Measurements from ENCODE around the gene DSTYK.
"Not testable (repeated sequence)": the region's sequence is repeated elsewhere in the genome, so short reads cannot be mapped to it uniquely, and the experiment has no call there.

DSTYK gene

GRCh38 chr1:205241366-205242030 is 30.0 kb upstream of the DSTYK start:
- no peak for DNase-seq (ENCODE audit: low read depth)

GRCh38 chr1:205240569-205240968 is 29.1 kb upstream of the DSTYK start:
- DNase-seq (ENCODE audit: low read depth): no peak

DNA sequence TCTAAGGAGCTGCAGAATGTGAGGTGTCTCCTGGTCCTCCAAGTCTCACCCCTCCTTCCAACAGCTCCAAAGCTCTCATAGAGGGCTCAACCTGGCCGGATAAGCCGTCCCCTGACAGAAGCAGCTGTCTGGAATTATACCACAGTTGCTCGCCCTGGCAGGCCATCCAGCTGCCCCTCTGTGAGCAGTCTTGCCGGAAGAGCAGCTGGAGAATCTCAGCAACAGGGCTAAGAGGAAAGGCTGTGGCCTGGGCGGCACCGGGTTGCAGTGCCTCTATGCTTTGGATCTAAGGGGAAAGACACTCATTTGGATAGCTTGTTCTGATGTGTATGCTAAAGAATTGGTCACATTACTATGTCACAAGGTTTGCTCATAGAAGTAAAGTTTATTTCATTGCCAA is 28.6 kb upstream of the DSTYK start:
- no peak for DNase-seq (ENCODE audit: low read depth)

DNA sequence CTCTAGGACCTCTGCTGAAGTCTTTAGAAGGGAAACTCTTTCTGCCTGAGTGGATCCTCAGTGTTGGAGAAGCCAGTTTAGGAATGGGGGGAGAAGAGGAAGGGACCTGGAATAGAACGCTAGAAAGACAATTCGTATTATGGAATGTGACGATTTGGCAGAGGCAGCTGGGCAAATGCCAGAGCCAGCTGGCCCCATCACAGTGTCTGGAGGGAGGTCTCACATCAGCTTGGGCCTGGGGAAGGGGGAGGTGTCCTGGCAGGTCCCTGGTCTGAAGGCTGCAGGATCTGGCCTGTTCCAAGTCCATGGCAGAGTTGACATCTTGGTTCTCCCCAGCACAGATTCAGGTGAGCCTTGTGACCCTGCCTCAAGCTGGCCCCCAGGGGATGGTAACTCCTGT is 27.6 kb upstream of the DSTYK start:
- no peak for DNase-seq (ENCODE audit: low read depth)

DNA sequence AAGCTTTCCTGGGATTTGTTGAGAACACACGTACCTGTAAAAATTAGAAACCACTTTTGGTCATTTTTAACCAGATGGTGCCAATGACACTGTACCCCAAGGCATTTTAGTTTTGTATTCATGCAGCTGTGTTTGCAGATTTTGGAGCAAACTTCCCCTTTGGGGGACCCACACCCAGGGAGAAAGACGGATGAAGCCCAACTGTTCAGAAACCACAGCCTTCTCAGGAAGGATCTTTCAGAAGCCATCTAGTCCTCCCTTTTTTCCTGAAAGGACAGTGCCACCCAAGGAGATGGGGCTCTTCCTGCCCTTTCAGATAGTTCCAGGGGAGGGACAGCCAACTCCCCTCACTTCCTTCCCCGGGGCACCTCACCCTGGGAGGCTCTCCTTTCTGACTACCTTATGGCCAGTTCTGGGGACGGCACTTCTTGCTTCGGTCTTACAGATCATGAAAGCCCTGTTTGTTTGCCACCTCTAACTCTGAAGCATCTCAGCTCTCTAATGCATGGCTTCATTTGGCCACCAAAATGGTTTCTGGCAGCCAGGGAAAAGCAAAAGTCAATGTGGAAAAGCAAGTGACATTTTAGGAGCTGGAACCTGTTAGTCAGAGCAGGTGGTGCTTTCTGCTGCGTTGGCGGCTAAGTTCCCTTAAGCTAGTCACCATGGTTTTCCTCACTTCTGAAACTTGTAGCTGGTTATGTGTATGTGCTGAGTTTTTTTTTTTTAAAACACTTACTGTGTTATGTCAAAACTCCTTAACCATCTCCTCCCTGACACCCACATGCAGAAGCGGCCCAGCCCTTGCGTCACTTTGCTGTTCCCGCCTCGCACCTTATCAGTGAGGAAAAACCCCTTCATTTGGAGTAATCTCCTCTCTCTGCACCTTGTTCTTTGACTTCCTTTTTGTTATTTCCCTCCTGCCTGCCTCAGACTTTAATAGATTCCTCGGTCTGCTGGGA is 26.3 kb upstream of the DSTYK start:
- DNase-seq (ENCODE audit: low read depth): no peak

GRCh38 chr1:205236951-205237475 is 25.5 kb upstream of the DSTYK start:
- DNase-seq (ENCODE audit: low read depth): no peak

- DNase-seq (ENCODE audit: low read depth): no peak
Observed at GRCh38 chr1:205236526-205236925, 25.0 kb upstream of the DSTYK start.

GRCh38 chr1:205235951-205236350 is 24.4 kb upstream of the DSTYK start:
- no peak for DNase-seq (ENCODE audit: low read depth)

DNA sequence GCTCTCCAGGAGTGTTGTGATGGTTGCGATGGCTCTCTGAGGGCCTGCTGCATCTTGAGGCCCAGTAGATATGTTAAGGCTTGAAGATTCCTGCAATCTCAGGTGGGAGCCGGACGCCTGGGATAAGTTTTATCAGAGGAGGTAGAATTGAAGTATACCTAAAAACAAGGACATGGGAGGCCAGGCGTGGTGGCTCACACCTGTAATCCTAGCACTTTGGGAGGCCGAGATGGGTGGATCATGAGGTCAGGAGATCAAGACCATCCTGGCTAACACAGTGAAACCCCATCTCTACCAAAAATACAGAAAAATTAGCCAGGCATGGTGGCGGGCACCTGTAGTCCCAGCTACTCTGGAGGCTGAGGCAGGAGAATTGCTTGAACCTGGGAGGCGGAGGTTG is 22.5 kb upstream of the DSTYK start:
- not testable (repeated sequence) for DNase-seq (ENCODE audit: low read depth)

DNA sequence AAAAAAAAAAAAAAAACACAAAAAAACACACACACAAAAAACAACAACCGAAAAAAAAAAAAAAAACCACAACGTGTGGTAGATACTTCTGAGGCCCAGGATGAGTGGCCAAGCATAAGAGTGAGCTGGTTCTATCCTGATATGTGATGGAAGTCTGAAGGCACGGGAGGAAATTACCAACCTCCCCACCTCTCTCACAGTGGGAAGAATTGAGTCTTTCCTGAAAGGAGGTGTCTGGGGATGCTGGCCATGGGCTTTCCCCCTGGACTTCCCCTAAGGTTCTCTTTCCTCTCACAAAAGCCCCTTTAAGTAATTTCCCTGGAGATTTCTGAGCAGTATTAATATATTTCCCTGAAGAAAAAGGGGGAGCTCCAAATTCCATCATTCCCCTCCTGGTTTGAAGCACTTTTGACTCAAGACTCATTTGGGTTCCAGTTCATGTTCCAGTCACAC is 21.5 kb upstream of the DSTYK start:
- no peak for DNase-seq (ENCODE audit: low read depth)

GRCh38 chr1:205232127-205232820 is 20.8 kb upstream of the DSTYK start:
- no peak for DNase-seq (ENCODE audit: low read depth)

- no peak for DNase-seq (ENCODE audit: low read depth)
Observed at GRCh38 chr1:205230982-205231381, 19.5 kb upstream of the DSTYK start.

DNA sequence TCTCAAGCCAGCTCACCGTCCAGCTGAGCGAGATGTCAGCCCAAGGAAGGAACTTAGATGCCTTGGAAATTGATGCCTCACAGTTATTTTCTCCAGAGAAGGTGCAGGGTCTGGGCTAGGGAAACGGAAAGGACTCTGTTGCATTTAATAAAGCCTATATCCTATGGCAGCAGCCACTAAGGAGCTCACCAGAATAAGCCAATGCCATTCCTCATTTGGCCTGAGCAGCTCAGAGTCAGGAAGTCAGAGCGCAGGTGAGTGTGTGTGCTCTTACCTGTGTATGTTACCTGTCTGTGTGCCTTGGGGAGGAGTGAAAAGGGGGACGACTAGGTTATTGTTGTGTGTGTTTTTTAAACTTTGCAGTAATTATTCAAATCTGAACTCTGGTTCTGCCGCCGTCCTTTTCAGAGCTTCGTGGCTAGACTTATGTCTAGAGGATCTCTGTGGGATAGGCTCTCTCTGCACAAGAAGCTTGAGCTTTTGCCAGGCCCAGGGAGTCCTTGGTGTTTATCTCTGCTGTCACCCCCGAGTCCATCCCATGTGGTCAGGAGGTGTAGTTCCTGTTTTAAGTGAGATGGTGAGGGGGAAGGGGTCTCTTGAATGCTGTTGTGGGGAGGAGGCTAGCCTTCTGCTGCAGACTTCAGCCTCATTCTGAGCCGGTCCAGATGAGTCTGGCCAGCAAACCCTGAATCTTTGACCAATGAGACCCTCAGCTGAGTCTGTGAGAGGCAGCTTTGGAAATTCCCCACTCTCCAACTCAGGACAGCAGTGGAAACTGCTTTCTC is 18.6 kb upstream of the DSTYK start:
- no peak for DNase-seq (ENCODE audit: low read depth)

- peak; percentile 44 for DNase-seq (ENCODE audit: low read depth)
Observed at GRCh38 chr1:205229399-205229871, 17.9 kb upstream of the DSTYK start.

DNA sequence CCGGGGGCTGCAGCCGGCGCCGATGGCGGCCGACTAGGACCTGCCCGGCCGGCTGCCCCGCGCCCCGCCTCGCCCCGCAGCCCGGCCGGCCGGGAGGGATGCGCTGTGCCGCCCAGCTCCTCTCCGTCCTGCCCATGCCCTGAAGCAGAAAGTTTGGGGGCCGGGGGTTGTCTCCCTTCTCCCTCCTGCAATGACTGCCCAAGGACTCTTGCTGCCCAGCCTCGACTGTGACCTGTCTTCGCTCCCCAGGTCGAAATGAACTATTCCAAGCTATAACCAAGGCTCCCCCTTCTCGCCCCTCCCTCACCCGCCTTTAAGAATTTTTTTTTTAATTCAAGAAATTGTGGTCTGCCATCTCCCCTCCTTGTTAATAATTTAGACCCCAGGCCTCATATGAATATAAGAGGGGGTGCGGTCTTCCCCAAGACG is 16.6 kb upstream of the DSTYK start:
- DNase-seq (ENCODE audit: low read depth): no peak

- peak; percentile 86 for DNase-seq (ENCODE audit: low read depth)
Observed at GRCh38 chr1:205227584-205228013, 16.1 kb upstream of the DSTYK start, which contains the start of gene TMCC2. TMCC2 (plus strand) TSS chr1:205227946; CDS start chr1:205228565, 619 bp downstream.

DNA sequence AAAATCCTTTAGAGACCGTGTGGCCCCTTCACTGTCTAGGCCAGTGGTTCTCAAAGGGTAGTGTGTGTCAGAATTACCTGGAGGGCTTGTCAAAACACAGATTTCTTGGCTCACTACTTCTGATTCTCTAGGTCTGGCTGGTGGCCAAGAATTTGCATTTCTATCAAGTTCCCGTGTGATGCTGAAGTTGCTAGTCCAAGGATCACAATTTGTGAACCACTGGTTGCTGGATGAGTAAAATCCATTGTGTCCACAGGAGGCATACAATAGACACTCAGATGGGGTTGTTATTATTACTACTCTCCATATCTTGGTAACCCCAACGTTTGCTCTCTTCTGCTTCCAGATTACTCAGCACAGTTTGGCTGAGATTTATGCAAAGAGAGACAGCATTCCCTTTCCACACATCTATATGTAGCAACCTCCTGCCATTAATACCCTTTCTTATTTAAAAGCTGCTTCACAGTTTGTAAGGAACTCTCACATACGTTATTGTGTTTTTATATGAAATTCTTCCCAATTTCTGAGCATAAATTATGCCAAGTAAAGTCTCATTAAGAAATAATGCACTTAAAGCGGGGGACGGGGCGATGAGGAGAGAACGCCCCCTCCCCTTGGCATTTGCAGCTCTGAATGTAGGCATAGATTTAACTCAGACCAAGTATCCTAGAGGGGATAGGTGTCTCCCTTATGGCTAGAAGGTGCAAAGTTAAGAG is 15.5 kb upstream of the DSTYK start:
- DNase-seq (ENCODE audit: low read depth): peak; percentile 54

GRCh38 chr1:205225901-205226765 is 14.6 kb upstream of the DSTYK start:
- DNase-seq (ENCODE audit: low read depth): peak; percentile 83

DNA sequence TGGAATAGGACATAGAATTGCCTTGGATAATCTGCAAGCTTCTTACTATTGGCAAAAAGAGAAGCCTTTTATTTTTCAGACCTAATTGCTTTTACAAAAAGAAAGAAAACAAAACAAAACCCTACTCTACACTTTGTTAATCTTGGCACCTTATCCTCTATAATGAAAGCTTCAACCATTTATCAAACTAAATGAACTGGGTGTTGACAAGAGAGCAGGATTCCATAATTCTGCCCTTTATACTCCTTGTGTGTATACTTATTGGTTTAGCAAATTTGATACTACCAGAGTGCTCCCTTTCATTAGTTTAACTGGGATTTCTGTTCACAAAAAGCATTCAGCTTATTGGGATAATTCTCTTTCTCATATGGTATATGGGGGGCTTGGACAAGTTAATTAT is 13.2 kb upstream of the DSTYK start:
- DNase-seq (ENCODE audit: low read depth): no peak

GRCh38 chr1:205220421-205220820 is 8.9 kb upstream of the DSTYK start:
- no peak for DNase-seq (ENCODE audit: low read depth)

Data from EH (cell line).